ENCODE results near the gene DCUN1D1.

- TF ChIP-seq, protein P1, sequence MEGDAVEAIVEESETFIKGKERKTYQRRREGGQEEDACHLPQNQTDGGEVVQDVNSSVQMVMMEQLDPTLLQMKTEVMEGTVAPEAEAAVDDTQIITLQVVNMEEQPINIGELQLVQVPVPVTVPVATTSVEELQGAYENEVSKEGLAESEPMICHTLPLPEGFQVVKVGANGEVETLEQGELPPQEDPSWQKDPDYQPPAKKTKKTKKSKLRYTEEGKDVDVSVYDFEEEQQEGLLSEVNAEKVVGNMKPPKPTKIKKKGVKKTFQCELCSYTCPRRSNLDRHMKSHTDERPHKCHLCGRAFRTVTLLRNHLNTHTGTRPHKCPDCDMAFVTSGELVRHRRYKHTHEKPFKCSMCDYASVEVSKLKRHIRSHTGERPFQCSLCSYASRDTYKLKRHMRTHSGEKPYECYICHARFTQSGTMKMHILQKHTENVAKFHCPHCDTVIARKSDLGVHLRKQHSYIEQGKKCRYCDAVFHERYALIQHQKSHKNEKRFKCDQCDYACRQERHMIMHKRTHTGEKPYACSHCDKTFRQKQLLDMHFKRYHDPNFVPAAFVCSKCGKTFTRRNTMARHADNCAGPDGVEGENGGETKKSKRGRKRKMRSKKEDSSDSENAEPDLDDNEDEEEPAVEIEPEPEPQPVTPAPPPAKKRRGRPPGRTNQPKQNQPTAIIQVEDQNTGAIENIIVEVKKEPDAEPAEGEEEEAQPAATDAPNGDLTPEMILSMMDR (IDR thresholded peaks at IDR 0.05; ENCODE audit: insufficient read depth, low read length, poor library complexity, severe bottlenecking), result no peak
- no peak for TF ChIP-seq EZH2phosphoT487 (conservative IDR thresholded peaks at IDR 0.05; ENCODE audit: low read length)
Observed at GRCh38 chr3:182925944-182926337, 54.4 kb downstream of the DCUN1D1 start.

Measured in SU-DHL-6 (cell line).